HG02943 (cell line): ENCODE data around the gene ACP6.
A peak's percentile ranks its signal among the peaks of the same experiment; 100 is the strongest.

Experiments
- ATAC-seq: cut with Tn5 transposase; IDR thresholded peaks from one replicate; pipeline ENCODE4 v1.9.1; 2021; ENCODE audit warnings: mild to moderate bottlenecking, low read depth, moderate library complexity; ENCODE audit not compliant: unreplicated experiment

ACP6 gene

GRCh38 chr1:147652306-147652705 is 18.0 kb downstream of the ACP6 start:
- no peak for ATAC-seq

GRCh38 chr1:147651466-147651865 is 18.9 kb downstream of the ACP6 start:
- ATAC-seq: no peak

- ATAC-seq: no peak
Observed at GRCh38 chr1:147648933-147649332, 21.4 kb downstream of the ACP6 start.

- ATAC-seq: no peak
Observed at GRCh38 chr1:147647796-147648633, 22.3 kb downstream of the ACP6 start.

- ATAC-seq: no peak
Observed at GRCh38 chr1:147643974-147644373, 26.4 kb downstream of the ACP6 start.

GRCh38 chr1:147641695-147642592 is 28.4 kb downstream of the ACP6 start:
- ATAC-seq: no peak

GRCh38 chr1:147641291-147641690 is 29.0 kb downstream of the ACP6 start:
- ATAC-seq: no peak

GRCh38 chr1:147640553-147641165 is 29.7 kb downstream of the ACP6 start:
- ATAC-seq: peak; percentile 77

- ATAC-seq: no peak
Observed at GRCh38 chr1:147636314-147636713, 34.0 kb downstream of the ACP6 start.

- ATAC-seq: no peak
Observed at GRCh38 chr1:147635342-147635741, 35.0 kb downstream of the ACP6 start.

- ATAC-seq: no peak
Observed at GRCh38 chr1:147634645-147635044, 35.7 kb downstream of the ACP6 start.

GRCh38 chr1:147633759-147634158 is 36.6 kb downstream of the ACP6 start:
- no peak for ATAC-seq

GRCh38 chr1:147631839-147632238 is 38.5 kb downstream of the ACP6 start:
- ATAC-seq: no peak

- ATAC-seq: no peak
Observed at GRCh38 chr1:147630447-147630846, 39.9 kb downstream of the ACP6 start.

GRCh38 chr1:147630022-147630421 is 40.3 kb downstream of the ACP6 start:
- ATAC-seq: no peak

GRCh38 chr1:147628441-147628840 is 41.9 kb downstream of the ACP6 start:
- ATAC-seq: no peak

- ATAC-seq: no peak
Observed at GRCh38 chr1:147627435-147628110, 42.8 kb downstream of the ACP6 start.

GRCh38 chr1:147626739-147627138 is 43.6 kb downstream of the ACP6 start:
- ATAC-seq: no peak

- ATAC-seq: no peak
Observed at GRCh38 chr1:147626291-147626690, 44.0 kb downstream of the ACP6 start.

- ATAC-seq: no peak
Observed at GRCh38 chr1:147625362-147625995, 44.8 kb downstream of the ACP6 start.
